Measurements from ENCODE around the gene ATP6V1B1.

- no peak for TF ChIP-seq CTCF (conservative IDR thresholded peaks at IDR 0.05 in 1 of 2, IDR thresholded peaks at IDR 0.05 in 1 of 2; ENCODE audit: extremely low read depth in 1 of 2, insufficient read depth in 1 of 2, low read depth in 1 of 2, low read length in 2 of 2)
- no peak for TF ChIP-seq EZH2 (IDR thresholded peaks at IDR 0.05; ENCODE audit: borderline replicate concordance, low read length)
Measured at GRCh38 chr2:70922235-70923234, 13.2 kb upstream of the ATP6V1B1 start.
